ENCODE measurements around the gene LIG1. TPM values are rescaled to one million over a fixed set of nuclear protein-coding genes. Genes with fewer than 3 reads are reported as not detected.

The LIG1 gene
- total and polyA plus RNA-seq, 10 donors: 26.5 to 68.4 (median 36.5) TPM

DNA sequence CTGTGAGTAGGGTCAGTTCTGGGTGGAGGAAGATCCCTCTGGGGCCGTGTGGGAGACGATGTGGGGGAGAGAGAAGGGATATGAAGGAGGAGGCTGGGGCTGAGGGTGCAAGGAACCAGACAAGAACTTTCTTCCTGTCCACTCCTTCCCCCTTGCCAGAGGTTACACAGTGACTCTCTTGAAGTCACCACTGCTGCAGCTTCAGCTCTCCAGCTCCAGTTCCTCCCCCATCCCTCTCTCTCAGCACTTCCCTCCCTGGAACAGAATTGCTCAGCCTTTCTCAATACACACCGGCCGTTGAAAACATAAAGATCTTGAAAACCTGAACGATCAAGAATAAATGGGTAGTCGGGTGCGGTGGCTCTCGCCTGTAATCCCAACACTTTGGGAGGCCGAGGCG lies 5.4 kb upstream of the LIG1 start:
- DNase-seq: no peak
- Histone ChIP-seq H3K4me3 (no peak overlapping the region), H3K4me1 (peaks cover 9 to 48% (median 23%) of the 10 kb centered on the region in 6 donors), H3K27me3 (replicated peaks in 1 of 7) (no peaks in the 10 kb centered on the region), H3K9me3 (peaks cover 0 to 2% (median 0%) of the 10 kb centered on the region in 8 donors), H3K36me3 (peaks cover 0 to 63% (median 17%) of the 10 kb centered on the region in 6 donors), H3K27ac (peak overlapping the region in 6 of 8 donors; percentile 15 to 63 (median 50))
- 60 to 85% (median 68%) methylated on average over 8 to 10 of the region's 10 CpGs for WGBS, 5 donors
- intact Hi-C loops (cut with DNase I; ENCODE audit: low total_unique reads): no loop called here
- peak in 1 of 3 donors; percentile 5 for TF ChIP-seq POLR2AphosphoS5 (IDR thresholded peaks at IDR 0.05)
- TF ChIP-seq, protein P1, sequence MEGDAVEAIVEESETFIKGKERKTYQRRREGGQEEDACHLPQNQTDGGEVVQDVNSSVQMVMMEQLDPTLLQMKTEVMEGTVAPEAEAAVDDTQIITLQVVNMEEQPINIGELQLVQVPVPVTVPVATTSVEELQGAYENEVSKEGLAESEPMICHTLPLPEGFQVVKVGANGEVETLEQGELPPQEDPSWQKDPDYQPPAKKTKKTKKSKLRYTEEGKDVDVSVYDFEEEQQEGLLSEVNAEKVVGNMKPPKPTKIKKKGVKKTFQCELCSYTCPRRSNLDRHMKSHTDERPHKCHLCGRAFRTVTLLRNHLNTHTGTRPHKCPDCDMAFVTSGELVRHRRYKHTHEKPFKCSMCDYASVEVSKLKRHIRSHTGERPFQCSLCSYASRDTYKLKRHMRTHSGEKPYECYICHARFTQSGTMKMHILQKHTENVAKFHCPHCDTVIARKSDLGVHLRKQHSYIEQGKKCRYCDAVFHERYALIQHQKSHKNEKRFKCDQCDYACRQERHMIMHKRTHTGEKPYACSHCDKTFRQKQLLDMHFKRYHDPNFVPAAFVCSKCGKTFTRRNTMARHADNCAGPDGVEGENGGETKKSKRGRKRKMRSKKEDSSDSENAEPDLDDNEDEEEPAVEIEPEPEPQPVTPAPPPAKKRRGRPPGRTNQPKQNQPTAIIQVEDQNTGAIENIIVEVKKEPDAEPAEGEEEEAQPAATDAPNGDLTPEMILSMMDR (IDR thresholded peaks at IDR 0.05 in 8 of 11, conservative IDR thresholded peaks at IDR 0.05 in 3 of 11): no peak

DNA sequence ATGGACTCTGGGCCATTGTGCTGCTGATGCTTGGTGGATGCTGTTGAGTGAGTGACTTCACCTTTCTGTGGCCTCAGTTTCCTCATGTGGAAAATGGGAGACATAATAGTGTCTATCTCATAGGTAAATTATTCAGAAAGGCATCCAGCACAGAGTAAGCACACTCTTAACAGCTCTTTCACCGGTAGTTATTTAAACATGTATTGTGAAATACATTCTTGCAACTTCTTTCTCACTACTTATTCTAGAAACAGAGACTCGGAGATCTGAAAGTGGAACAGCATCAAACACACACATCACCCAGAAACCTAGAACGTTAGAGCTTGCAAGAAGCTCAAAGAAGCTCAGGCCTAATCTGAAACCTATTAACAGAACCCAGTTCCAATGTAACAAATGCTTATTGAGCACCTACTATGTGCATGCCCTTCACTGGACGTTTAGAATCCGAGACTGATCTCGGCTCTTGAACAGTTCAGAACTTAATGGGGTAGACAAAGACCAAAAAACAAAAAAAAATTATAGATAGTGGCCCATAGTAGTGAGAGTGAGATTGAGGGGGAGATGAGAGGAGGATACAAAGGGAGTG lies 4.4 kb upstream of the LIG1 start:
- intact Hi-C loops (cut with DNase I; ENCODE audit: low total_unique reads): no loop called here
- Histone ChIP-seq H3K4me3 (no peak overlapping the region), H3K27me3 (replicated peaks in 1 of 7) (no peaks in the 10 kb centered on the region), H3K9me3 (no peaks in the 10 kb centered on the region), H3K27ac (peak overlapping the region in 5 of 8 donors; percentile 15 to 63 (median 50)), H3K4me1 (peaks cover 9 to 48% (median 24%) of the 10 kb centered on the region in 6 donors), H3K36me3 (peaks cover 0 to 53% (median 17%) of the 10 kb centered on the region in 6 donors)
- no peak for TF ChIP-seq POLR2AphosphoS5 (IDR thresholded peaks at IDR 0.05)
- TF ChIP-seq, protein P1 (IDR thresholded peaks at IDR 0.05 in 8 of 11, conservative IDR thresholded peaks at IDR 0.05 in 3 of 11): no peak
- TF ChIP-seq POLR2A (IDR thresholded peaks at IDR 0.05): no peak
- 60 to 84% (median 69%) methylated on average over 6 of the region's 6 CpGs for WGBS, 5 donors
- no peak for DNase-seq

DNA sequence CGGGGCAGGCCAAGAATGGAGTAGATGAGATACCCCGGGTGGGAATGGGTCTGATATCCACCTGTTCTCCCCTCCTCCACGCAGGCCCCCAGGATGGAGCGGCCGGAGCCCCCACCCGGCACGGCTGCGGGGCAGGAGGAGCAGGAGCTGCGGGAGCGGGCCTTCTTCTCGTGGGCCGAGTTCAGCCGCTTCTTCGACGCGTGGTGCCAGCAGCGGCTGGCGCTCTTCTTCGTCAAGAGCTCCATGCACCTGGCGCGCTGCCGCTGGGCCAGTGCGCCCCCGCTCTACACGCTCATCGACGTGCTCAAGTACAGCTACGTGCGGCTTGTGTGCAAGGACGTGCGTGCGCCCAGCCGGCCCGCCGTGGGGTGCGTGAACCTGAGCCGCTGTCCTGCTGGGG lies 1.6 kb upstream of the LIG1 start:
- peak overlapping the region in 1 of 8 donors; percentile 97 for H3K4me3 ChIP-seq
- H3K9me3 ChIP-seq: no peaks in the 10 kb centered on the region
- peaks cover 0 to 46% (median 17%) of the 10 kb centered on the region in 6 donors for H3K36me3 ChIP-seq
- peaks cover 9 to 63% (median 33%) of the 10 kb centered on the region in 6 donors for H3K4me1 ChIP-seq
- intact Hi-C loops (cut with DNase I; ENCODE audit: low total_unique reads): no loop called here
- H3K27ac ChIP-seq: no peak overlapping the region
- peak; percentile 85 for DNase-seq
- WGBS, 5 donors: 88 to 93% (median 89%) methylated on average over 26 to 37 of the region's 37 CpGs
- no peaks in the 10 kb centered on the region for H3K27me3 ChIP-seq (replicated peaks in 1 of 7)
- TF ChIP-seq, protein P1 (IDR thresholded peaks at IDR 0.05 in 8 of 11, conservative IDR thresholded peaks at IDR 0.05 in 3 of 11): no peak
- TF ChIP-seq POLR2A (IDR thresholded peaks at IDR 0.05) (no peak), POLR2AphosphoS5 (IDR thresholded peaks at IDR 0.05) (no peak)

DNA sequence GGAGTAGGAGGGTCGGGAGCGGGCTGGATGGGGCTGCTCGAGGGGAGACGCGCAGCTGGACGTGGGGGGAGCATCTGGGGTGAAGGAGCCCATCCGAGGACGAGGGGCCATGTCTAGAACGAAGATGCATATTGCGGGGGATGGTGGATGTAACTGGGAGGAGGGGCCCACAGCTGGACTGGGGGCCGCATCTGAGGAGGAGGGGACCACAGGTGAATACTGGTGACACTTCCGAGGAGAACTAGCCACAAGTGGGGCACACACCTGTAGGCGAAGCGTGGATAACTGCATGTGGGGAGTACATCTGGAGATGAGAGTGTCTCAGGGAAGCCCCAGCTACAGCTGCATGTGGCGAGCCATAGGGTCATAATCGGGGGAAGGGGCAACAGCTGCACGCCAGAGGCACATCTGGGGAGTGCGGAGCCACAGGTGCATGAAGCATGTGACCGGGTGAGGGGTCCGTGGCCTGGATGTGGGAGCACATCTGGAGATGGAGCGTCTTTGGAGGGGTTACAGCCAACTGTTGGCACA lies 738 bp upstream of the LIG1 start:
- DNase-seq: peak; percentile 81
- peak overlapping the region; percentile 91 to 99 (median 96) for H3K27ac ChIP-seq
- peaks cover 0 to 41% (median 17%) of the 10 kb centered on the region in 6 donors for H3K36me3 ChIP-seq
- TF ChIP-seq POLR2A (IDR thresholded peaks at IDR 0.05) (no peak), POLR2AphosphoS5 (IDR thresholded peaks at IDR 0.05) (no peak)
- TF ChIP-seq, protein P1 (IDR thresholded peaks at IDR 0.05 in 8 of 11, conservative IDR thresholded peaks at IDR 0.05 in 3 of 11): no peak
- H3K4me3 ChIP-seq: peak overlapping the region; percentile 93 to 98 (median 96)
- WGBS, 5 donors: 1 to 6% (median 2%) methylated on average over 21 of the region's 21 CpGs
- peaks cover 9 to 58% (median 31%) of the 10 kb centered on the region in 6 donors for H3K4me1 ChIP-seq
- no peaks in the 10 kb centered on the region for H3K9me3 ChIP-seq
- H3K27me3 ChIP-seq (replicated peaks in 1 of 7): no peaks in the 10 kb centered on the region
- intact Hi-C loops (cut with DNase I; ENCODE audit: low total_unique reads): no loop called here
